ENCODE results near the gene IL12RB1.

- TF ChIP-seq CTCF (IDR thresholded peaks at IDR 0.05) (no peak), POLR2A (IDR thresholded peaks at IDR 0.05) (no peak)
These were observed 65.5 kb downstream of the IL12RB1 start for GRCh38 chr19:18021121-18021755.

Measured in uterus (tissue), 2 donors.